ENCODE measurements around the gene VAV2.
A peak's percentile ranks its signal among the peaks of the same experiment; 100 is the strongest.
"Not testable (repeated sequence)": the region's sequence is repeated elsewhere in the genome, so short reads cannot be mapped to it uniquely, and the experiment has no call there.

The VAV2 gene

DNA sequence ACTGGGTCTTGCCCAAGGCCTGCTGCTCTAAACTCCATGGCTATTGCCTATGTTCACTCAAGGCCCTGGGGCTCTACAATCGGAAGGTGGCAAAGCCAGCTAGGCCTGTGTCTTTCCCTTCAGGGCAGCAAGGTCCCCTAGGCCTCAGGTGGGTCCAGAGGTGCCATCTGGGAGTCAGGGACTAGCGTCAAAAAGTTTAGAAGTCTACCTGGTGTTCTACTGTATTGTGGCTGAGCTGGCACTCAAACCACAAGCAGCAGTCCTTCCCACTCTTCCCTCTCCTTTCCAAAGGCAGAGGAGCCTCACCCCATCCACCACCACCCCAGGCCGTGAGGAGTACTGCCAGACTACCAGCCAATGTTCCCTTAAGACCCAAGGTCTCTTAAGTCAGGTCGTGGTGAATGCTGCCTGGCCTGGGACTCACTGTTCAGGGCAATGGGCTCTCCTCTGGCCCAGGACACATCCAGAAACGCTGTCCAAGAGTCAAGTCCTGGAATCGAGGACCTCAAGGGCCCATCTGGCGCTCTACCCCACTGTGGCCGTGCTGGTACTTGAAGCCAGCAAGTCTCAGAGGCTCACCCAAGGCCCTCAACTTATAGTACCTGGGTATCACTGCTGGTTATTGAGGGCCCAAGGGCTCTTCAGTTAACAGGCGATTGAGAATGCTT, 241.0 kb downstream of the VAV2 start:
- no peak overlapping the region for H3K4me3 ChIP-seq (ENCODE audit: low read depth in 1 of 2, low read length in 1 of 2)
- H3K9me3 ChIP-seq = no peaks in the 10 kb centered on the region
- peaks cover 25% of the 10 kb centered on the region for H3K27me3 ChIP-seq
- H3K27ac ChIP-seq = no peak overlapping the region
- TF ChIP-seq, protein P1, sequence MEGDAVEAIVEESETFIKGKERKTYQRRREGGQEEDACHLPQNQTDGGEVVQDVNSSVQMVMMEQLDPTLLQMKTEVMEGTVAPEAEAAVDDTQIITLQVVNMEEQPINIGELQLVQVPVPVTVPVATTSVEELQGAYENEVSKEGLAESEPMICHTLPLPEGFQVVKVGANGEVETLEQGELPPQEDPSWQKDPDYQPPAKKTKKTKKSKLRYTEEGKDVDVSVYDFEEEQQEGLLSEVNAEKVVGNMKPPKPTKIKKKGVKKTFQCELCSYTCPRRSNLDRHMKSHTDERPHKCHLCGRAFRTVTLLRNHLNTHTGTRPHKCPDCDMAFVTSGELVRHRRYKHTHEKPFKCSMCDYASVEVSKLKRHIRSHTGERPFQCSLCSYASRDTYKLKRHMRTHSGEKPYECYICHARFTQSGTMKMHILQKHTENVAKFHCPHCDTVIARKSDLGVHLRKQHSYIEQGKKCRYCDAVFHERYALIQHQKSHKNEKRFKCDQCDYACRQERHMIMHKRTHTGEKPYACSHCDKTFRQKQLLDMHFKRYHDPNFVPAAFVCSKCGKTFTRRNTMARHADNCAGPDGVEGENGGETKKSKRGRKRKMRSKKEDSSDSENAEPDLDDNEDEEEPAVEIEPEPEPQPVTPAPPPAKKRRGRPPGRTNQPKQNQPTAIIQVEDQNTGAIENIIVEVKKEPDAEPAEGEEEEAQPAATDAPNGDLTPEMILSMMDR (IDR thresholded peaks at IDR 0.05) = no peak
- no peaks in the 10 kb centered on the region for H3K4me1 ChIP-seq (ENCODE audit: control insufficient read depth in 1 of 2, insufficient read depth in 1 of 2, low read depth in 1 of 2, low read length in 1 of 2)
- H3K36me3 ChIP-seq = no peaks in the 10 kb centered on the region

DNA sequence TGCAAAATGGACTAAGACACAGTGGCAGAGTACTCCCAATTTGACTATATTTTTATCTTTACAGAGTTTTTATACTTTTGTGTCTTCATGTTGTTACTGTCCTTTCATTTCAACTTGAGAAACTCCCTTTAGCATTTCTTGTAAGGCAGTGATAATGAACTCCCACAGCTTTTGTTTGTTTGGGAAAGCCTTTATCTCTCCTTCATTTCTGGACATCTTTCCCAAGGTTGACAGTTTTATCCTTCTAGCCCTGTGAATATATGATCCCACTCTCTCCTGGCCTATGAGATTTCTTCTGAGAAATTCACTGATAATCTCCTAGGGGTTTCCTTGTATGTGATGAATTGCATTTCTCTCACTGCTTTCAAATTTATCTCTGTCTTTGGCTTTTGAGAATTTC, 244.8 kb downstream of the VAV2 start:
- no peak overlapping the region for H3K4me3 ChIP-seq (ENCODE audit: low read depth in 1 of 2, low read length in 1 of 2)
- H3K27ac ChIP-seq = no peak overlapping the region
- H3K27me3 ChIP-seq = peaks cover 23% of the 10 kb centered on the region
- H3K9me3 ChIP-seq = no peaks in the 10 kb centered on the region
- H3K36me3 ChIP-seq = no peaks in the 10 kb centered on the region
- TF ChIP-seq, protein P1 (IDR thresholded peaks at IDR 0.05) = no peak
- H3K4me1 ChIP-seq (ENCODE audit: control insufficient read depth in 1 of 2, insufficient read depth in 1 of 2, low read depth in 1 of 2, low read length in 1 of 2) = no peaks in the 10 kb centered on the region

DNA sequence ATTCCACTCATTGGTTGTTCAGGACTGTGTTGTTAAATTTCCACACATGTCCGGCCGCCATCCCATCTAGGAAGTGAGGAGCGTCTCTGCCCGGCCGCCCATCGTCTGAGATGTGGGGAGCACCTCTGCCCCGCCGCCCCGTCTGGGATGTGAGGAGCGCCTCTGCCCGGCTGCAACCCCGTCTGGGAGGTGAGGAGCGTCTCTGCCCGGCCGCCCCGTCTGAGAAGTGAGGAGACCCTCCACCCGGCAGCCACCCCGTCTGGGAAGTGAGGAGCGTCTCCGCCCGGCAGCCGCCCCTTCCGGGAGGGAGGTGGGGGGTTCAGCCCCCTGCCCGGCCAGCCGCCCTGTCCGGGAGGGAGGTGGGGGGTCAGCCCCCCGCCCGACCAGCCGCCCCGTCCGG, 247.6 kb downstream of the VAV2 start:
- not testable (repeated sequence) for H3K27ac ChIP-seq; H3K9me3 ChIP-seq; H3K4me3 ChIP-seq (ENCODE audit: low read depth in 1 of 2, low read length in 1 of 2); H3K4me1 ChIP-seq (ENCODE audit: control insufficient read depth in 1 of 2, insufficient read depth in 1 of 2, low read depth in 1 of 2, low read length in 1 of 2); H3K27me3 ChIP-seq; H3K36me3 ChIP-seq

DNA sequence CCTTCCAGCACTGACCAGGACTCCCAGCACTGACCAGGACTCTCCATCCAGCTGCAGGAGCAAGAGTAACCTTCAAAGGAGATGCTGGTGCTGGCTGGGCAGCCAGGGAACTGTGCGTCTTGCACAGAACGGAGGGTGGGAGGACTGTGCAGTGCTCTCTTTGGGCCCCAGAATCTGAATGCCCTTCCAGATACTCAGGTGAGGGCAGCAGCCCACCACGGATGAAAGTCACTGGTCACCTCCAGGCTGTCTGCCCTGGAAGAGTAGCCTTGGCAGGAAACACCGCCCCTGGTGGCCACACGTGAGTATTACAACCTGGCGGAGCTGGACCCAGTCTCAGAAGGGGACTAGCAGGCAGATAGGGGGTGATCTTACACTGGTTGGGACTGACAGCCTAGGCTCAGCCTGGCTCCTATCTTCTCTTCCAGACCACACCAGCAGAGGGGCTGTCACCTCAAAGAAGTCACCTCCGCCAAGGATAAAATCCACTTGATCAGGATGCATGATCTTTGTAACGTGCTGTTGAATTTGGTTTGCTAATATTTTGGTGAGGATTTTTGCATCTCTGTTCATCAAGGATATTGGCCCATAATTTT, 249.2 kb downstream of the VAV2 start:
- H3K9me3 ChIP-seq = no peaks in the 10 kb centered on the region
- H3K4me1 ChIP-seq (ENCODE audit: control insufficient read depth in 1 of 2, insufficient read depth in 1 of 2, low read depth in 1 of 2, low read length in 1 of 2) = no peaks in the 10 kb centered on the region
- TF ChIP-seq, protein P1 (IDR thresholded peaks at IDR 0.05) = peak; percentile 95
- no peak overlapping the region for H3K27ac ChIP-seq
- no peak overlapping the region for H3K4me3 ChIP-seq (ENCODE audit: low read depth in 1 of 2, low read length in 1 of 2)
- H3K27me3 ChIP-seq = peaks cover 19% of the 10 kb centered on the region
- H3K36me3 ChIP-seq = no peaks in the 10 kb centered on the region

DNA sequence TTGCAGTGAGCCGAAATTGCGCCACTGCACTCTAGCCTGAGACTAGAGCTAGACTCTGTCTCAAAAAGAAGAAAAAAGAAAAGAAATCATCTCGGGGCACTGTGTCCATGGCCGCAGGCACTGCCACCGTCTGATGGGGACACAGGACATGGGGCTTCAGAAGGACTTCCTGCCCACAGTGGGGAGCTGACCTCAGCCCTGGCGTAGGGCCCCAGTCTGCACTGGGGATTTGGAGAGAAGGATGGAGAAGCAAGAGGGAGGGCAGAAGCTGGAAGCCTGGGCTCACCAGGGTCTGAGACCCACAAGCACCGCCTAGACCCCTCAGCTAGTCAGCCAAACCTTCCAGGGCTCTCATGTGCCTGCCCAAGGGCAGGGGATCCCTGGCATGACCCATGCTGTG, 249.9 kb downstream of the VAV2 start:
- Histone ChIP-seq H3K4me3 (ENCODE audit: low read depth in 1 of 2, low read length in 1 of 2) (no peak overlapping the region), H3K27me3 (peaks cover 26% of the 10 kb centered on the region), H3K27ac (no peak overlapping the region), H3K9me3 (no peaks in the 10 kb centered on the region), H3K36me3 (no peaks in the 10 kb centered on the region), H3K4me1 (ENCODE audit: control insufficient read depth in 1 of 2, insufficient read depth in 1 of 2, low read depth in 1 of 2, low read length in 1 of 2) (no peaks in the 10 kb centered on the region)
- TF ChIP-seq, protein P1 (IDR thresholded peaks at IDR 0.05) = no peak

DNA sequence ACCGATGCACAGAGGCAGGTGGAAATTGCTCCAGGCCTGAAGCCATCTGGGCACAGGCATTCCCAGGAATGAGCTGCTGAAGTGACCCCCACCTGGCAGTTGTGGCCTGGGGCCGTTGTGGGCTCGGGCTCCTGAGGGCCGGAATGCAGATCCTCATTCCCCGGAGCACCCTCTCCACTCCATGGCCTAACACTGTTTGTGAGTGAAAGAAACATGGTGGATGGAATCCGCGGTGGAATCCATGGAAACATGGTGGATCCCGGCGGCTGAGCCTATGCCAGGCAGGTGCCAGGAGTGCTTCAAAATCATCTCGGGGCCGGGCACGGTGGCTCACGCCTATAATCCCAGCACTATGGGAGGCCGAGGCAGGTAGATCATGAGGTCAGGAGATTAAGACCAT, 250.4 kb downstream of the VAV2 start:
- H3K4me3 ChIP-seq (ENCODE audit: low read depth in 1 of 2, low read length in 1 of 2) = no peak overlapping the region
- H3K27me3 ChIP-seq = peaks cover 26% of the 10 kb centered on the region
- H3K4me1 ChIP-seq (ENCODE audit: control insufficient read depth in 1 of 2, insufficient read depth in 1 of 2, low read depth in 1 of 2, low read length in 1 of 2) = no peaks in the 10 kb centered on the region
- no peak overlapping the region for H3K27ac ChIP-seq
- H3K9me3 ChIP-seq = no peaks in the 10 kb centered on the region
- H3K36me3 ChIP-seq = no peaks in the 10 kb centered on the region
- TF ChIP-seq, protein P1 (IDR thresholded peaks at IDR 0.05) = no peak
